HG03432 (cell line): Measurements from ENCODE around the gene HARS2.
"Not testable (repeated sequence)": the region's sequence is repeated elsewhere in the genome, so short reads cannot be mapped to it uniquely, and the experiment has no call there.

Source experiments
- ATAC-seq: cut with Tn5 transposase; IDR thresholded peaks from one replicate; pipeline ENCODE4 v1.9.1; 2021; ENCODE audit warnings: mild to moderate bottlenecking, moderate library complexity; ENCODE audit not compliant: unreplicated experiment

Gene HARS2

DNA sequence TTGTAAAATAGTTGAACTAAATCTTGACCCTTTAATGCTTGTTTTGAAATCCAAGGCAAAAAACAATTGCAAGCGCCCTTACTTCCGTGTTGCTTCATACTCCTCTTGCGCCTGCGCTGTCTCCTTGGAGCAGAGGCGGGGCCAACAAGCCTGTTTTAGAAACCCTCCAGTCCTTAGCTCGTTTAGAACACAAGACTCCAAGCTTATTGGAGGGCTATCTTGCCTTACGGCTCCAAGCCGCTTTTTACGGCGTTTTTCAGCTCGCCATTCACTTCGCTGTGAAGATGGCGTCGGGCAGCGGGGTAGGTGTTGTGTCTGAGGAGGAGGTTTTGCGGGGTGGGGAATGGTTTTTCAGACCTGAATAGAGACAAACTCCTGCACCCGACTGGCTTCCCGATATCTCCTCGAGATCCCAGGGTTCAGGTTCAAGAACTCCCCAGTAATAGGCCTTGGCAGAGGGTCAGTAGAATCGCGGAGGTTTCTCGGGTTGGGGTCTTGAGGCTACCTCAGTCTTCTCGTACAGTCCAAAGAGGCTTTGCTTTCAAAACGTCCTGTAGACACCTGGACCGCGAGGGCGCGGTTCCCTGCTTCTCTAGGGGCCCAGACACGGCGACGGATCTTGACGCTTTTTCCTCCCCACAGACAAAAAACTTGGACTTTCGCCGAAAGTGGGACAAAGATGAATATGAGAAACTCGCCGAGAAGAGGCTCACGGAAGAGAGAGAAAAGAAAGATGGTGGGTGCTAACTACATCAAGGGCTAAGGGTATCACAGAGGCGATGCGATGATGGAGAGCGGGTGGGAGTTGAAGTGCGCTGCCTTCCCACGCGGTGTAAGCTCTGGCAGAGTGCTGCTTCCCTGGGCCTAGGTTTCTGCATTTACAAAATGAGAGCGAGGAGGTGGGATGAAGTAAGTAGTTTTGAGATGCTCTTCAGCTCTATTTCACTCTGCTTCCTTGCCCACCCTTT is 9.2 kb downstream of the HARS2 start, which contains the start of gene ZMAT2:
ZMAT2 (plus strand) TSS at position 271 of the 968 bp plus-strand sequence; CDS start at position 285, 14 bp downstream.
- ATAC-seq: peak; percentile 99

DNA sequence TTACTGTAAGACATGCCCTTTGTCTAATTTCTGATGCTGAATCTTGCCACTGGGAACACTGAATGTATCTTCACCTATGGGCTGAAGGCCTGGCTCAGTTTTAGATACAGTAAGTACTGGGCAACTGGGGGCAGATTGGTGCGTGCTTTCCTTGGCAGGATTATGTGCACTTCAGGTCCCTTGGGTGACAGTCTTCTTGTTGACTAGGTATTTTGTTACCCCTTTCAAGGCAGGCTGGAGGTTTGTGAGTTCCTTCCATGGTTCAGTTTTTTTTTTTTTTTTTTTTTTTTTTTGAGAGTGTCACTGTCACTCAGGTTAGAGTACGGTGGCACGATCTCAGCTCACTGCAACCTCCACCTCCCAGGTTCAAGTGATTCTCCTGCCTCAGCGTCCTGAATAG is 16.6 kb downstream of the HARS2 start:
- ATAC-seq: no peak

DNA sequence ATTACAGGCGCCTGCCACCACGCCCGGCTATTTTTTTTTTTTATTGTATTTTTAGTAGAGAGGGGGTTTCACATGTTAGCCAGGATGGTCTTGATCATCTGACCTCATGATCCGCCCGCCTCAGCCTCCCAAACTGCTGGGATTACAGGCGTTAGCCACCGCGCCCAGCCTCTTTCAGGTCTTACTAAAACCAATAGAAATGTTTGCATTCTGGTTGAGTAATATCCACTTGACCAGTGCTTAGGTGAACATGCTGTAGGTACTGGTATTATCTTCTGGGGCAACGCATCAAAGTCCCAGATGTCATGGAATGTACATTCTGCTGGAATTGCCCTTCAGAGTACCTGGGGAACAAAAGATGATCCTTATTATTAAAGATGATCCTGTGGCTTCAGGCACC is 17.5 kb downstream of the HARS2 start:
- ATAC-seq: not testable (repeated sequence)

DNA sequence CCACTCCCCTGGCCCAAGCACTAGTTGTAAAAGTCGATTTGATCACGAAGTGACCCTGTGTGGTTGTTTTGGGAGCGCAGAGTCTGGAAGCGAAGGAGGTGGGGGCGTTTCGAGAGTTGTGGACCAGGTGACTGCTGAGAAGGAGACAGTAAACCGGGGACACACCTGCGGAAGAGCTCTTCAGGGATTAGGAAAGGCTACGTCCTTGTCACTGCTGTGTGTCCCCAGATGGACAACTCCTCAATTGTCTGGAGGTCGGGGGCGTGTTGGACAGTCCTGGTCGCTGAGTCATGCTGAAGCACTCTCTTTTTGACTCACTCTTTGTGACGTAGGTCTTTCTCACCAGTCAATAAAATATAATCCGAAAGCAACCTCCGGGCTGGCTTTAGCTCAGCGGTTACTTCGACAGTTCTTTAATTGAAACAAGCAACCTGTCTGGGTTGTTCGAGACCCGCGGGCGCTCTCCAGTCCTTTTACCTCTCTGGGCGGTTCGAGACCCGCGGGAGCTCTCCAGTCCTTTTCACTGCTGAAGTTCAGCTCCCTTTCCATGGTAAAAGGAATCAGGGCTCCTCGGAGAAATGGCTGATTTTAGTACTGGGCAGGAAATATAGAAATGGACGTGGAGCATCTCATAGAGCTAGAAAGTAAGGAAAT is 19.8 kb downstream of the HARS2 start:
- peak; percentile 91 for ATAC-seq

DNA sequence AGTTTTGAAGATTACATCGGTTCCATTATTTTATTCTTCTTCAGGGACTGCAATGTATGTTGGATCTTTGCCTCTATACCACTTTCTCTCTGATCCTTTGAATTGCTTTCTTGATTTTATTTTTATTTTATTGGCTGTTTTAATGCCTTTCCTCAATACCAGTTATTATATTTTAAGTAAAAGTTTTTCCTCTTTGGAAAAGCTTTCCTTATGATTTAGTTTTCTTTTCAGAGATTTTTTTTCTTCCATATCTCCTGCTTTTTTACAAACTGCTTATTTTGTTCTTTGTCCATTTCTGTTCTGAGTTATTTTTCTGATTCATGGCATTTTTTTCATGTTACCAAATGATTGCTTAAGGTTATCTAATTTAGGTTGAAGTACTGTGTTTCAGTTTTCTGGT is 20.5 kb downstream of the HARS2 start:
- ATAC-seq: no peak

DNA sequence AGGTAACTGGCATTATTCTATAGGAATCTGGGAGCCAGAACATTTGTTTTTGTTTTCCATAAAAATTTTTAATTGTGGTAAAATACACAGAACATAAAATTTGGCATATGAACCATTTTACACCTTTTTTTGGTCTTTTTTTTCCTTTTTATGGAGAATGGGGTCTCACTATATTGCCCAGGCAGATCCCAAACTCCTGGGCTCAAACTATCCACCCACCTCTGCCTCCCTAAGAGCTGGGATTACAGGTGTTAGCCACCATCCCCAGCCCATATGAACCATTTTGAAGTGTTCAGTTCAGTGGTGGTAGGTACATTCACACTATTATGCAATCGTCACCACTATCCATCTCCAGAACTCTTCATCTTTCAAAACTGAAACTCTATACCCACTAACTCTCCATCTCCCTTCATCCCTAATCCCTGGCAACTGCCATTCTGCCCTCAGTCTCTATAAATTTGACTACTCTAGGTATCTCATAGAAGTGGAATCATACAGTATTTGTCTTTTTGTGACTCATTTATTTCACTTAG is 22.4 kb downstream of the HARS2 start:
- no peak for ATAC-seq

DNA sequence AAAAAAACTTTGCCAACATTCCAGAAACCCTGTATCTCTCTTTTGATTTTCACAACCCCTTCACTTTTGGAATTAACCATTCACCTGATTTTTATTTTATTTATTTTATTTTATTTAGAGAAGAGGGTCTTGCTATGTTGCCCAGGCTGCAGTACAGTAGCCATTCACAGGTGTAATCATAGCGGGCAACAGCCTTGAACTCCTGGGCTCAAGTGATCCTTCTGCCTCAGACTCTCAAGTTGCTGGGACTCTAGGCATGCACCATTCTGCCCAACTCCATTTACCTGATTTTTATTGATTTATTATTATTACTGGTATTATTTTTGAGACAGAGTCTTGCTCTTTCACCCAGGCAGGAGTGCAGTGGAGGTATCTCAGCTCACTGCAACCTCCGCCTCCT is 25.0 kb downstream of the HARS2 start:
- not testable (repeated sequence) for ATAC-seq

DNA sequence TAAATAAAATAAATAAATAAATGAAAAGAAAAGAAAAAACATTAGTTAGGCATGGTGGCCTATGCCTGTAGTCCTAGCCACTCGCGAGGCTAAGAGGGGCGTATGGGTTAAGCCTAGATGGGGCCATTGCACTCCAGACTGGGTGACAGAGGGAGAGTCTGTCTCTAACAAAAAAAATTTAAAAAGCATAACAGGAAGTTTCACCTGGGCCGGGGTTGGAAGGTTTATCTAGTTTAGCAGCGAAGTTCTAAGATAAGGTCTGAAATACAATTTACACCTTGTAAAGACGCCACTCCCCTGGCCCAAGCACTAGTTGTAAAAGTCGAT is 27.0 kb downstream of the HARS2 start:
- ATAC-seq: no peak

DNA sequence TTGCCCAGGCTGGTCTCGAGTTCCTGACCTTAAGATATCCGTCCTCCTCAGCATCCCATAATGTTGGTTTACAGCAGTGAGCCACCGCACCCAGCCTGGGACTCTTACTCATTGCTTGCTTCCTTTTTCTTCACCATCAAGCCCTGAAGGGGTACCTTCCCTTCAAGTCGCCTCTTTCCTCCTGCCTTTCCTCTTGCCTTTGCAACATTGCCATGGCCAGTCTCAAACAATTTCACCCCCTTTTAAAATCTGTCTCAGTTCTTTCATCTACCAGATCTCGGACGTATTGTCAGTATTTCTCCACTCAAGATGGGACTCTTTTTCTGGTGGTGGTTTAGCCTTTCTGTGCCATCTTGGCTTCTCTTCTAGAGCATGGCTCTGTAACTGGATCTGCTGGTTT is 29.5 kb downstream of the HARS2 start:
- ATAC-seq: not testable (repeated sequence)

DNA sequence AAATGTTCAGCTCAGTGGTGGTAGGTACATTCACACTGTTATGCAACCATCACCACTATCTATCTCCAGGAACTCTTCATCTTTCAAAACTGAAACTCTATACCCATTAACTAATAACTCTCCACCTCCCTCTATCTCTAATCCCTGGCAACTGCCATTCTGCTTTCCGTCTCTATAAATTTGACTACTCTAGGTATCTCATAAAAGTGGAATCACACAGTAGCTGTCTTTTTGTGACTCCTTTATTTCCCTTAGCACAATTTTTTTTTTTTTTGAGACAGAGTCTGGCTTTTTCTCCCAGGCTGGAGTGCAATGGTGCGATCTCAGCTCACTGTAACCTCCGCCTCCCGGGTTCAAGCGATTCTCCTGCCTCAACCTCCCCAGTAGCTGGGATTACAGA is 30.1 kb downstream of the HARS2 start:
- not testable (repeated sequence) for ATAC-seq

DNA sequence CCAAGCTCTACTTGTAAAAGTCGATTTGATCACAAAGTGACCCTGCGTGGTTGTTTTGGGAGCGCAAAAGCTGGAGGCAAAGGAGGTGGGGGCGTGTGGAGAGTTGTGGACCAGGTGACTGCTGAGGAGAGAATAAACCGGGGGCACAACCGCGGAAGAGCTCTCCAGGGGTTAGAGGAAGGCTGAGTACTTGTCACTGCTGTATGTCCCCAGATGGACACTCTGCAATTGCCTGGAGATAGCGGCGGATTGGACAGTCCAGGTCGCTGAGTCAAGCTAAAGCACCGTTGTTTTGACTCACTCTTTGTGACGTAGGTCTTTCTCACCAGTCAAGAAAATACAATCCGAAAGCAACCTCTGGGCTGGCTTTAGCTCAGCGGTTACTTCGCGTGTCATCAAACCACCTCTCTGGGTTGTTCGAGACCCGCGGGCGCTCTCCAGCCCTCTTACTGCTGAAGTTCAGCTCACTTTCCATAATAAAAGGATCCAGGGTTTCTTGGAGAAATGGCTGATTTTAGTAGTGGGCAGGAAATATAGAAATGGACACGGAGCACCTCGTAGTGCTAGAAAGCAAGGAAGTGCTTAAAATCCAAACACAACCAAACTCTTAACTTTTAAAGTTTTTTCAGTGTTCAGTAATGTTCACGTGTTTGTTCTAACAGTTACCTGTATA is 34.7 kb downstream of the HARS2 start:
- peak; percentile 94 for ATAC-seq

DNA sequence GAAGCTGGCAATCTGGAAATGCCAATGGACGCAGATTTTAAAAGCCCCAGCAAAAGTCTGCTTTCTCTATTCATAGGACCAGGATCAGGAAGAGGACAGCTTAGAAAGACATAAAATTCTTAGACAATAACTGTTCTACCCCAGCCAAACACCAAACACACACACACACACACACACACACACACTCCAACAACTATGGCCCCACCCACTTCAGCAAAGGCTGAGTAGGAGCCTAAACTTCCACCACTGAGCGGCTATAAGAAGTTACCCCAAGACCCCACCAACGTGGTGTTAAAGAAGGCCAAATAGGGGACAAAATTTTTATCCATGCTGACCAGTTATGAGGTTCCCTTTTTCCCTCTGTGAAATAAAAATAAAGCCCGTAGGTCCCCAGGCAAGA is 41.8 kb downstream of the HARS2 start:
- no peak for ATAC-seq

DNA sequence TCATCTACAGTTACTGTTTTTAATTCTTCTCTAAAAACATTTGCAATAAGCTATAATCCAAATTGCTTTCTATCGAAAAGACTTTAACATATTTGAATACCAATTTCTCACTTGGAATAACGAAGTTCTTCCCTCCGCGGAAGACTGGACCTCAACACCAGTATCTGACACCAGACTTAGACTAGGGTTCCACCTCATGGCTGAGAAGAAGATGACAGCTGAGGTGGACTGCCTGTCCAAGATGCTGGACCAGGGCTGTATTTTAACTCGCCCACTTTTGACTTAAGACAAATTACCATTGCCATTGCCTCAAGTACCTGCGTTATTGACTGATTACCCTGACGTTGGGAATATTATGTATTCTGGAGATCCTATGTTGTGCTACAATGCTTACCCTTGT is 43.1 kb downstream of the HARS2 start:
- no peak for ATAC-seq

DNA sequence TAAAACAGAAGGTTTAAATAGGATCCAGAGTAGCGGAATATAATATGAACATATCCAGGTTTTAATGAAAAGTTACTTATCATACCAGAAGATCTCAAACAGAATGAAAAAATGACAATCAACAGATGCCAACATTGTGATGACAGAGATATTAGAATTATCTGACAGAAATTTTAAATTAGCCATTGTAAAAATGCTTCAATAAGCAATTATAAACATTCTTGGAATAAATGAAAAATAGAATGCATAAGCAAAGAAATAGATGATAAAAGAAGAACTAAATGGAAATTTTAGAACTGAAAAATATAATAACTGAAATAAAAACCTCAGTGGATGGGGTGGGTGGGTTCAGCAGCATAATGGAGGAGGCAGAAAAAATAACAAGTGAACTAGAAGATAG is 46.2 kb downstream of the HARS2 start:
- no peak for ATAC-seq

DNA sequence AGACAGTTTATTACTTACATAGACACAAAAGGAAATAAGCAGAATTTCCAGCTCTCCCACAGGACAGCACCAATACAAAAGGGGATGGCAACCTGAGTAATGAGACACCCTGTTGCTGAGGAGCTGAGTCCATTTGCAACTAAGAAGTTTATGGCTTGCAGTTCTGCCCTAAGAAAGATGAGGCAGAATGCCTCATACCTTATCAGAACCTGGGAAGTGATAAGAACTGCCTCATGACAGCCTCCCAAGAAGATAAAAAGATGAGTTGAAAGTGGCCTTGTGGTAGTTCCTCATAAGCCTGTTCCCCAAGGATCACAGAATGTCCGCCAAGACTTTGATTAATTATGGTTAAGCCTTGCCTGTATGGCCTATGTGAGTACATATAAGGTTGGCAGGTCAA is 50.7 kb downstream of the HARS2 start:
- no peak for ATAC-seq
